ENCODE data around the gene DAD1.

The DAD1 gene

DNA sequence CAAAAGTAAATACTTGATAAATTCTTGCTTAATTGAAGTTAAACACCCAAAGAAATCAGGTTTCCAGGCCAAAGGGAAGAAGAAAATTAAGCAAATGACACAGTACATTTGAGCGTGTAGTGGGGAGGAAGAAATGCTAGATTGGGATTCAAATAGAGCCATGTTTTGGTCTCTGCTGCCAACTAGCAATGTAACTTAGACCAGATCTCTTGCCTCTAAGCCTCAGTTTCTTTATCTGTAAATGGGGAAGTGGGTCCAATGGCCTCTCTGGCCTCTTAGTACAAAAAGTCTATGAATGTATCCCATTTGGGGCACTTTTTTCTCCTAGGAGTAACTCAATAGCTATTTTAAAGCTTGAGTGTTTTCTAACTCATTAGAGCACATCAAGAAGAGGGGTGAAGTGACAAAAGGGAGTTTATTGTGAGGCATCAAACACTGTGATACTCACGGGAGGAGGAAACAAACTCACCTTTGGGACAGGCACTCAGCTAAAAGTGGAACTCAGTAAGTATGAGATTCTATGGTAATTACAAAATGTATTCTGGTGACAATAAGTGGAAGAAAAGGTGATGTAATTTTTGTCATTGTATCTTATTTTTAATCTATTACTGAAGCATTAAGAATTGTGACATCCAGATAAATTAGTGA is 55.8 kb downstream of the DAD1 start:
- H3K27ac ChIP-seq (ENCODE audit: low read depth, low read length): no peak overlapping the region

DNA sequence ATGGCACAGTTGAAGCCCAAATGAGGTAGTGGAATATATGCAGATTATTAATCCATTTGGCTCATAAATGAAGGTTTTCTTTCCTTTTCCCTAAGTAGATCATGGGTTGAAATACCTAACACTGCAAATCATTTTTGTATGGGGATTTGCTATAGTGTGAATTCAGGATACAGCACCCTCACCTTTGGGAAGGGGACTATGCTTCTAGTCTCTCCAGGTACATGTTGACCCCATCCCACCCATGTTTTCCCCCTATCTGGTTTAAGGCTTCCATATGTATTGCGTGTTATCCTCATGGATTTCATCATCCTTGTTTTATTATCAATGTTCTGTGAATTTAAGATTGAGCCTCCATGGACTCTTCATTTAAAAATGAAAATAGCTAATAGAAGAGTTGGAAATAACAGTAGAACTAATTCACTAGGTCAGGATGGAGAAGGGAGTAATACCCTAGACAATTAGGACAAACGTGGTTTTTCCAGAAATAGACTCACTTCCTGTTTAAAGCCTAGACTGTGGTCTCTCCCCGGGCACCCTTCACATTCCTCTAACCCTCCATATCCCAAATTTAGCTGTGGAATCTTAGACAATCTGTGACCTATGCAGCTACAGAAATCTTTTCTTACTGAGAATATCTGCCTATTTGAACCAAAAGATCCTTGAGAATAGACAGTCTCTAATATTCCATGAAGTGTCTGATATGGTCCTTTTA is 56.5 kb downstream of the DAD1 start:
- Histone ChIP-seq H3K4me1 (ENCODE audit: insufficient read depth, low read length) (no peaks in the 10 kb centered on the region), H3K27ac (ENCODE audit: low read depth, low read length) (no peak overlapping the region), H3K9ac (ENCODE audit: low read depth, low read length) (no peak overlapping the region), H3K9me3 (ENCODE audit: insufficient read depth, low read depth, low read length) (no peaks in the 10 kb centered on the region), H3K27me3 (ENCODE audit: insufficient read depth, low read length) (no peaks in the 10 kb centered on the region), H3K36me3 (ENCODE audit: insufficient read depth, low read length) (no peaks in the 10 kb centered on the region), H3K4me3 (ENCODE audit: low read length) (no peak overlapping the region)
- WGBS: 97% methylated on average over 2 of the region's 3 CpGs

More for the DNA sequence above, 55.8 kb downstream of the DAD1 start:
- H3K9me3 ChIP-seq (ENCODE audit: insufficient read depth, low read depth, low read length): no peaks in the 10 kb centered on the region
- H3K4me1 ChIP-seq (ENCODE audit: insufficient read depth, low read length): no peaks in the 10 kb centered on the region
- H3K4me3 ChIP-seq (ENCODE audit: low read length): no peak overlapping the region
- H3K9ac ChIP-seq (ENCODE audit: low read depth, low read length): no peak overlapping the region
- WGBS: 91% methylated on average over 2 of the region's 2 CpGs
- no peaks in the 10 kb centered on the region for H3K27me3 ChIP-seq (ENCODE audit: insufficient read depth, low read length)
- no peaks in the 10 kb centered on the region for H3K36me3 ChIP-seq (ENCODE audit: insufficient read depth, low read length)

GRCh38 chr14:22531451-22532344 is 57.3 kb downstream of the DAD1 start:
- no peaks in the 10 kb centered on the region for H3K9me3 ChIP-seq (ENCODE audit: insufficient read depth, low read depth, low read length)
- WGBS: 93% methylated on average over 5 of the region's 5 CpGs
- H3K27ac ChIP-seq (ENCODE audit: low read depth, low read length): no peak overlapping the region
- no peak overlapping the region for H3K9ac ChIP-seq (ENCODE audit: low read depth, low read length)
- no peaks in the 10 kb centered on the region for H3K27me3 ChIP-seq (ENCODE audit: insufficient read depth, low read length)
- no peaks in the 10 kb centered on the region for H3K36me3 ChIP-seq (ENCODE audit: insufficient read depth, low read length)
- no peak overlapping the region for H3K4me3 ChIP-seq (ENCODE audit: low read length)
- H3K4me1 ChIP-seq (ENCODE audit: insufficient read depth, low read length): no peaks in the 10 kb centered on the region

DNA sequence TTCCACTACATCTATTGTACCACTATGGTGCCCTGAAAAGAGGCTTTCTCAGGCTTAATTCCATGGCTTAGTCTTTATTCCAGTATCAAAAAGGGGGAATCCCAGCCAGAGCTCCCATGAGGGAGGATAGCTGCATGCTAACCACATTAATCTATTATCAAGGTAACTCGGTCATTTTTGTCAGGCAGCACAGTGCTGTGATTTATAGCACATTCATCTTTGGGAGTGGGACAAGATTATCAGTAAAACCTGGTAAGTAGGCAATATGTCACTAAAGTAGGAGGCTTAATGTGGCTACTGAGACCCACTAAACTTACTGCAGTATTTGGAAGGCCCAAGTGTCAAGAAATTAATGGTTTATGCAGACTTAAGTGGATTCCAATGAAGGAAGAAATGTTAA is 58.9 kb downstream of the DAD1 start:
- Histone ChIP-seq H3K9me3 (ENCODE audit: insufficient read depth, low read depth, low read length) (no peaks in the 10 kb centered on the region), H3K27ac (ENCODE audit: low read depth, low read length) (no peak overlapping the region), H3K36me3 (ENCODE audit: insufficient read depth, low read length) (no peaks in the 10 kb centered on the region), H3K4me3 (ENCODE audit: low read length) (no peak overlapping the region), H3K4me1 (ENCODE audit: insufficient read depth, low read length) (no peaks in the 10 kb centered on the region), H3K9ac (ENCODE audit: low read depth, low read length) (no peak overlapping the region), H3K27me3 (ENCODE audit: insufficient read depth, low read length) (no peaks in the 10 kb centered on the region)
- WGBS: 96% methylated on average over 1 of the region's 1 CpG

DNA sequence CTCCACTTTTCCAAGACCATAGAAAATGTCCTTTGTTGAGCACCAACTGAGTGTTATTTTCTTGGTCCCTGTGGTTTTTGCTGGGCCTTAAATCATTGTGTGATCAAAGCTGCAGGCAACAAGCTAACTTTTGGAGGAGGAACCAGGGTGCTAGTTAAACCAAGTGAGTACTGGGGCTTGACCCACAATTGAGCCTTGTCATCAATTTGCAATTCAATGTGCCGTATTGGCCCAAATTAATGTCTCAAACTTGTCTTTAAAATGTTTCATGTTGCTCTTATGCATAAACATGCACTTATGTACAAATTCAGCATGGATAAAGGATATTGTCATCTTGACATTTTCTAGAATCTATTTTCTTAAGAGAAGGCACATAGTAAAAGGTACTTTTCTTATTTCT is 62.3 kb downstream of the DAD1 start:
- Histone ChIP-seq H3K27ac (ENCODE audit: low read depth, low read length) (no peak overlapping the region), H3K27me3 (ENCODE audit: insufficient read depth, low read length) (no peaks in the 10 kb centered on the region), H3K36me3 (ENCODE audit: insufficient read depth, low read length) (no peaks in the 10 kb centered on the region), H3K4me1 (ENCODE audit: insufficient read depth, low read length) (no peaks in the 10 kb centered on the region), H3K9ac (ENCODE audit: low read depth, low read length) (no peak overlapping the region), H3K4me3 (ENCODE audit: low read length) (no peak overlapping the region), H3K9me3 (ENCODE audit: insufficient read depth, low read depth, low read length) (no peaks in the 10 kb centered on the region)
- 89% methylated on average over 1 of the region's 1 CpG for WGBS

DNA sequence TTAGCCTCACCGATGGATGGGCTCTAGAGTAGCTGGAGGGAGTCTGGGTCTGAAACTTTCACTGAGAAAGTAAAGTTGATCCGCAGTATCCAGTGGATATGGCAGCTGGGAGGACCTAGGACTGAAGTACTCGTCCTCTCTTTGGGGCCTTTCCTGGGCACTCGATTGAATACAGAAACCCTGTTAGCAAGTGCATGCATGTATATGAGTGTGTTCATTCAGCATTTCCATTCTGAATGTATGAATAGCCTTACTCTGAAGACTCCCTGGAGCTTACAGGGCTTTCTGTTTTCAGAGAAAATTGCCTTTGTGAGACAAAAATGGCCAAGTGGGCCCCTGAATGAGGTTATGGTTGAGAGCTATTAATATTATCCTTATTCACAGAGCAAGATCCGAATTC is 62.8 kb downstream of the DAD1 start:
- 94% methylated on average over 5 of the region's 5 CpGs for WGBS
- Histone ChIP-seq H3K9ac (ENCODE audit: low read depth, low read length) (no peak overlapping the region), H3K27ac (ENCODE audit: low read depth, low read length) (no peak overlapping the region), H3K36me3 (ENCODE audit: insufficient read depth, low read length) (no peaks in the 10 kb centered on the region), H3K9me3 (ENCODE audit: insufficient read depth, low read depth, low read length) (no peaks in the 10 kb centered on the region), H3K4me3 (ENCODE audit: low read length) (no peak overlapping the region), H3K4me1 (ENCODE audit: insufficient read depth, low read length) (no peaks in the 10 kb centered on the region), H3K27me3 (ENCODE audit: insufficient read depth, low read length) (no peaks in the 10 kb centered on the region)

- Histone ChIP-seq H3K9ac (ENCODE audit: low read depth, low read length) (no peak overlapping the region), H3K9me3 (ENCODE audit: insufficient read depth, low read depth, low read length) (no peaks in the 10 kb centered on the region), H3K27me3 (ENCODE audit: insufficient read depth, low read length) (no peaks in the 10 kb centered on the region), H3K4me1 (ENCODE audit: insufficient read depth, low read length) (no peaks in the 10 kb centered on the region), H3K36me3 (ENCODE audit: insufficient read depth, low read length) (no peaks in the 10 kb centered on the region), H3K4me3 (ENCODE audit: low read length) (no peak overlapping the region), H3K27ac (ENCODE audit: low read depth, low read length) (no peak overlapping the region)
Observed at GRCh38 chr14:22524784-22525161, 64.3 kb downstream of the DAD1 start.

DNA sequence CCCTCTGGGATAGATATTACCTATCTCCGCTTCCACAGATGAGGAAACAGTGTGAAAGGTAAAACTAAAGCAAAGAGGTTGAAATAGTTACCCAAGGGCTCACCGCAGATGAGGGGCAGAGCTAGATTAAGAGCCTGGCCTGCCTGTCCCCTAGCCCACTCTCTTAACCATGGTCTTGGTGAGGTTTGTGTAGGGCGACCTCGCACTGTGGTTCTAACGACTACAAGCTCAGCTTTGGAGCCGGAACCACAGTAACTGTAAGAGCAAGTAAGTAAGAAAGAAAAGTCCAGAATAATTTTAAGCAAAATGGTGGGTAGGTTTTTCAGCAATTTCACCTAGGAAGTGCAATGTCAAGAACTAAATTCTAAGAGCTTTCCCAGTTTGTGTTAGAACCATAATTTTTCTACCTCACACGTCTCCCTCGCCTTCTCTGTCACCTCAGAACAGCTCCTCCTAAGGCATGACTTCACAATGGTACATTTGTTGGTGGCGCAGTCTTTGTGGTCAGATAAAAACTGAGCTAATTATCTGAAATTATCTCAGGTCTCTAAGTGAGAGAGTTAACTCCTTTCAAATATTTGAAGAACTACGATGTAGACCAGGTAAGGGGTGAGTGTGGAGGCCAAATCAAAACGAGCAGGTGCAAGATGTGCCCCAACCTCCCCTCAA is 64.8 kb downstream of the DAD1 start:
- Histone ChIP-seq H3K9me3 (ENCODE audit: insufficient read depth, low read depth, low read length) (no peaks in the 10 kb centered on the region), H3K27me3 (ENCODE audit: insufficient read depth, low read length) (no peaks in the 10 kb centered on the region), H3K36me3 (ENCODE audit: insufficient read depth, low read length) (no peaks in the 10 kb centered on the region), H3K4me1 (ENCODE audit: insufficient read depth, low read length) (no peaks in the 10 kb centered on the region), H3K27ac (ENCODE audit: low read depth, low read length) (no peak overlapping the region), H3K9ac (ENCODE audit: low read depth, low read length) (no peak overlapping the region), H3K4me3 (ENCODE audit: low read length) (no peak overlapping the region)
- 88% methylated on average over 11 of the region's 11 CpGs for WGBS

DNA sequence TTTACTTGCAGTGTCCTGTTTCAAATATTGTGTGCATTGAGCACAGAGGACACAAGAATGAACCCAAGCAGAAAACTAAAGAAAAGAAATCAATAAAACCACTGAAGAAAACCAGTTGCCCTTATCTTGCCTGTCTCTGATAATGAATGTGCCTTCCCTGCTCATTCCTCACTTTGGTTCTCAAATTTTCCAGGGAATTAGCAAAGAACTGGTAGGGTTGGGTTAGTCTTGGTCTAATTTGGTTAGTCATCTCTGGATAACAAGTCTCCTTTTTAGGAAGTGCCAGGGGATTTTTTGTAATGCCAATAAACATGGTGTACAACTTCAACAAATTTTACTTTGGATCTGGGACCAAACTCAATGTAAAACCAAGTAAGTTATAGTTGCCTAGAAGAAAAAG is 65.7 kb downstream of the DAD1 start:
- no peaks in the 10 kb centered on the region for H3K36me3 ChIP-seq (ENCODE audit: insufficient read depth, low read length)
- 0 out of 2 replicates have a peak, but pooled peaks cover 4% of the 10 kb centered on the region for H3K4me1 ChIP-seq (ENCODE audit: insufficient read depth, low read length)
- no peak overlapping the region for H3K4me3 ChIP-seq (ENCODE audit: low read length)
- no peak overlapping the region for H3K9ac ChIP-seq (ENCODE audit: low read depth, low read length)
- H3K27me3 ChIP-seq (ENCODE audit: insufficient read depth, low read length): no peaks in the 10 kb centered on the region
- H3K9me3 ChIP-seq (ENCODE audit: insufficient read depth, low read depth, low read length): no peaks in the 10 kb centered on the region
- no peak overlapping the region for H3K27ac ChIP-seq (ENCODE audit: low read depth, low read length)

GRCh38 chr14:22522466-22522957 is 66.5 kb downstream of the DAD1 start:
- Histone ChIP-seq H3K36me3 (ENCODE audit: insufficient read depth, low read length) (no peaks in the 10 kb centered on the region), H3K27me3 (ENCODE audit: insufficient read depth, low read length) (no peaks in the 10 kb centered on the region), H3K9me3 (ENCODE audit: insufficient read depth, low read depth, low read length) (no peaks in the 10 kb centered on the region), H3K4me1 (ENCODE audit: insufficient read depth, low read length) (0 out of 2 replicates have a peak, but pooled peaks cover 4% of the 10 kb centered on the region), H3K9ac (ENCODE audit: low read depth, low read length) (no peak overlapping the region), H3K27ac (ENCODE audit: low read depth, low read length) (no peak overlapping the region), H3K4me3 (ENCODE audit: low read length) (no peak overlapping the region)
- WGBS: 87% methylated on average over 1 of the region's 1 CpG

All from HUES64 (cell line).